Natural killer cell (primary cell): Measurements from ENCODE around the gene ICAM2. TPM values are rescaled to one million over a fixed set of nuclear protein-coding genes. Genes with fewer than 3 reads are reported as not detected.

ENCODE experiments used
- ATAC-seq, 3 donors: fragments of 150-1000 bp in 2 of 3; fragments of 200-7000 bp in 1 of 3; cut with Tn5 transposase; 1 replicate in 1 of 3; 2 replicates in 2 of 3; pipeline ENCODE4 v1.10.0; 2021; ENCODE audit warnings: mild to moderate bottlenecking in 2 of 3, moderate library complexity in 2 of 3
- DNase-seq, 2 donors: peaks; one replicate each; pipeline versions ENCODE4 v3.0.0 to v3.0.0-alpha.2; 2013 to 2021; ENCODE audit warnings: mixed read lengths in 1 of 2
- H3K27ac ChIP-seq: one replicate; pipeline ENCODE4 v1.5.1; 2013; ENCODE audit warnings: mild to moderate bottlenecking, low read length
- H3K27me3 ChIP-seq: one replicate; pipeline ENCODE4 v1.6.1; 2013; ENCODE audit warnings: low read length; ENCODE audit not compliant: control insufficient read depth, insufficient read depth
- H3K36me3 ChIP-seq: one replicate; pipeline ENCODE4 v1.6.1; 2013; ENCODE audit warnings: low read length; ENCODE audit not compliant: control insufficient read depth, insufficient read depth
- H3K4me1 ChIP-seq: one replicate; pipeline ENCODE4 v1.6.1; 2013; ENCODE audit warnings: low read length; ENCODE audit not compliant: control insufficient read depth, insufficient read depth
- H3K4me3 ChIP-seq: one replicate; pipeline ENCODE4 v1.5.1; 2013; ENCODE audit warnings: low read length
- H3K9me3 ChIP-seq: one replicate; pipeline ENCODE4 v1.6.1; 2013; ENCODE audit warnings: low read length; ENCODE audit not compliant: control insufficient read depth, insufficient read depth
- H3K27ac Mint-ChIP-seq, 2 donors: one replicate each; pipeline ENCODE4 v1.8.0; 2022; ENCODE audit warnings: mild to moderate bottlenecking in 2 of 2, mixed read lengths in 2 of 2, moderate library complexity in 1 of 2
- H3K27me3 Mint-ChIP-seq, 2 donors: one replicate each; pipeline ENCODE4 v1.8.0; 2022; ENCODE audit warnings: low read depth in 2 of 2, mixed read lengths in 2 of 2
- H3K36me3 Mint-ChIP-seq: one replicate; pipeline ENCODE4 v1.8.0; 2022; ENCODE audit warnings: mixed read lengths
- H3K4me1 Mint-ChIP-seq, 2 donors: one replicate each; pipeline ENCODE4 v1.8.0; 2022; ENCODE audit warnings: mixed read lengths in 2 of 2
- H3K4me3 Mint-ChIP-seq: one replicate; pipeline ENCODE4 v1.8.0; 2022; ENCODE audit warnings: mild to moderate bottlenecking, moderate library complexity, mixed read lengths
- H3K9me3 Mint-ChIP-seq, 2 donors: one replicate each; pipeline ENCODE4 v1.8.0; 2022; ENCODE audit warnings: mixed read lengths in 2 of 2
- CTCF ChIP-seq: fragments of 200-600 bp; IDR thresholded peaks from one replicate; pipeline ENCODE4 v1.8.0; 2022; ENCODE audit warnings: antibody characterized with exemption
- WGBS: methylation state at CpG from one replicate; pipeline ENCODE4 v1.1.7; 2013; ENCODE audit warnings: missing lambda C conversion rate; ENCODE audit not compliant: insufficient coverage; 5-methylcytosine and 5-hydroxymethylcytosine counted together
- intact Hi-C: fragments of 100-400 bp; cut with micrococcal nuclease; formaldehyde crosslinking; loops from one replicate; pipeline ENCODE4 v1.14.2; 2022
- total RNA-seq, 4 donors: library from RNA; stranded (reverse); fragments of 120-200 nt in 1 of 4; gene quantifications; one replicate each; pipeline versions ENCODE4 v1.2.3 to v1.2.4, GENCODE V29; 2013 to 2022

Gene ICAM2
- total RNA-seq, 3 donors from 2014 or later (not counting 1 experiment from before 2014, with no cell fraction given) = 73.2 to 91.0 (median 78.0) TPM

GRCh38 chr17:63961355-63962212, 58.8 kb downstream of the ICAM2 start:
- Mint-ChIP-seq H3K27ac (peak overlapping the region; percentile 56 to 77), H3K27me3 (no peaks in the 10 kb centered on the region), H3K4me3 (peak overlapping the region; percentile 49), H3K9me3 (no peaks in the 10 kb centered on the region), H3K36me3 (no peaks in the 10 kb centered on the region), H3K4me1 (peaks cover 7 to 21% of the 10 kb centered on the region in 2 donors)
- ATAC-seq (peak; percentile 77 to 82 (median 79)), DNase-seq (peak in 1 of 2 donors; percentile 54)
- Histone ChIP-seq H3K4me3 (no peak overlapping the region), H3K36me3 (no peaks in the 10 kb centered on the region), H3K27me3 (no peaks in the 10 kb centered on the region), H3K27ac (no peak overlapping the region), H3K9me3 (no peaks in the 10 kb centered on the region), H3K4me1 (peaks cover 17% of the 10 kb centered on the region)
- intact Hi-C loops = no loop called here
- 38% methylated on average over 37 of the region's 37 CpGs for WGBS
- TF ChIP-seq CTCF = no peak

- H3K4me3 ChIP-seq = no peak overlapping the region
- H3K4me3 Mint-ChIP-seq = no peak overlapping the region
- H3K27ac Mint-ChIP-seq = no peak overlapping the region
- no peaks in the 10 kb centered on the region for H3K27me3 ChIP-seq
- peaks cover 10% of the 10 kb centered on the region for H3K4me1 ChIP-seq
- intact Hi-C loops = no loop called here
- no peaks in the 10 kb centered on the region for H3K27me3 Mint-ChIP-seq
- WGBS = 95% methylated on average over 7 of the region's 7 CpGs
- H3K4me1 Mint-ChIP-seq = peaks cover 4 to 25% of the 10 kb centered on the region in 2 donors
- no peak overlapping the region for H3K27ac ChIP-seq
- no peaks in the 10 kb centered on the region for H3K9me3 Mint-ChIP-seq
- no peaks in the 10 kb centered on the region for H3K36me3 Mint-ChIP-seq
- H3K9me3 ChIP-seq = no peaks in the 10 kb centered on the region
- ATAC-seq (no peak), DNase-seq (no peak)
- no peaks in the 10 kb centered on the region for H3K36me3 ChIP-seq
- TF ChIP-seq CTCF = no peak
These were observed 60.0 kb downstream of the ICAM2 start for GRCh38 chr17:63960430-63960829.

GRCh38 chr17:63960006-63960405, 60.4 kb downstream of the ICAM2 start:
- intact Hi-C loops = no loop called here
- H3K27ac Mint-ChIP-seq = no peak overlapping the region
- TF ChIP-seq CTCF = no peak
- ATAC-seq (no peak), DNase-seq (no peak)
- no peak overlapping the region for H3K27ac ChIP-seq
- H3K4me1 Mint-ChIP-seq = peaks cover 5 to 27% of the 10 kb centered on the region in 2 donors
- H3K27me3 ChIP-seq = no peaks in the 10 kb centered on the region
- H3K9me3 ChIP-seq = no peaks in the 10 kb centered on the region
- H3K36me3 ChIP-seq = no peaks in the 10 kb centered on the region
- H3K4me3 Mint-ChIP-seq = no peak overlapping the region
- H3K4me3 ChIP-seq = no peak overlapping the region
- H3K36me3 Mint-ChIP-seq = no peaks in the 10 kb centered on the region
- H3K4me1 ChIP-seq = peaks cover 14% of the 10 kb centered on the region
- no peaks in the 10 kb centered on the region for H3K9me3 Mint-ChIP-seq
- H3K27me3 Mint-ChIP-seq = no peaks in the 10 kb centered on the region
- 95% methylated on average over 9 of the region's 9 CpGs for WGBS
